ENCODE data around the gene ITSN1. TPM values are rescaled to one million over a fixed set of nuclear protein-coding genes. Genes with fewer than 3 reads are reported as not detected.

ITSN1 gene
- total and polyA plus RNA-seq, 2 of the 13 experiments (the other 11 are each of a cell fraction or from before 2014, with no cell fraction given), result 26.1 to 33.8 TPM

DNA sequence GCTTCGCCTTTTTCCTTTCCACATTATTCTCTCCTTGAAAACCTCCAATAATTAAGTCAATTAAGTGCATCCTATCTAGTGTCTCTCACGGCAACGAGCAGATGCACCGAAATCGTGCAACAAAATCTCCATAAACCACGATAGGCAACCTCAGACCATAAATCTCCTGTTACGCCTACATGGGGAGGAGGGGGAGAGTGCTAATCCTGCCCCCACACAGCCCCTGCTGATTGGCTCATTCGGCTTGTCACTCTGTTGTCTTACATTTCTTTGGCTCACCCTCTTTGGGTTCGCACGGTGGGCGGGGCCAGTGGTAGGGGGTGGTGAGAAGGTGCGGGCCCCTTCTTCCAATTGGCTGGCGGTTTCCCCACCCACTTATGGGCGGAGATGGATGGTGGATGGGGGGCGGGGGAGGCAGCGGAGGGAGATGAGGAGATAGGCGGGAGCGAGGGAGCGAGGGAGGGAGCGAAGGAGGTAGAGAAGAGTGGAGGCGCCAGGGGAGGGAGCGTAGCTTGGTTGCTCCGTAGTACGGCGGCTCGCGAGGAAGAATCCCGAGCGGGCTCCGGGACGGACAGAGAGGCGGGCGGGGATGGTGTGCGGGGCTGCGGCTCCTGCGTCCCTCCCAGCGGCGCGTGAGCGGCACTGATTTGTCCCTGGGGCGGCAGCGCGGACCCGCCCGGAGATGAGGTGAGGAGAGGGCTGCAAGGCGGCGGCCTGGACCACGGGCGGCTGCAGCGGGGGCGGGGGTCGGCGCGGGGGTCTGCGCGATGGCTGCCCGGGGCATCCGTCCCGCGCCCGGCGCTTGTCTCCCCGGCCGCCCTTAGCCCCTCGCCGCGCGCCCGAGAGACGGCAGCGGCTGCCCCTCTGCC, at the start of gene ITSN1 (continued):
- TF ChIP-seq KDM5A (IDR thresholded peaks at IDR 0.05; ENCODE audit: borderline replicate concordance, low read length), result peak; percentile 90; the same call in 1 of the 2 replicates
- no peak for TF ChIP-seq MATR3 (CRISPR knock-in tag; IDR thresholded peaks at IDR 0.05)
- TF ChIP-seq HDAC6 (IDR thresholded peaks at IDR 0.05; ENCODE audit: low read depth, low read length), result no peak
- TF ChIP-seq ZSCAN25 (CRISPR knock-in tag; IDR thresholded peaks at IDR 0.05), result peak; percentile 54; the same call in 1 of the 2 replicates
- TF ChIP-seq ASH2L (IDR thresholded peaks at IDR 0.05; ENCODE audit: insufficient read length, low read depth, low read length), result peak; percentile 90
- peak; percentile 73; the same call in 1 of the 2 replicates for TF ChIP-seq EHMT2 (IDR thresholded peaks at IDR 0.05; ENCODE audit: borderline replicate concordance, low read depth, low read length)
- no peak for TF ChIP-seq NR2F2 (IDR thresholded peaks at IDR 0.05; ENCODE audit: borderline replicate concordance, low read depth)
- TF ChIP-seq, protein P1, sequence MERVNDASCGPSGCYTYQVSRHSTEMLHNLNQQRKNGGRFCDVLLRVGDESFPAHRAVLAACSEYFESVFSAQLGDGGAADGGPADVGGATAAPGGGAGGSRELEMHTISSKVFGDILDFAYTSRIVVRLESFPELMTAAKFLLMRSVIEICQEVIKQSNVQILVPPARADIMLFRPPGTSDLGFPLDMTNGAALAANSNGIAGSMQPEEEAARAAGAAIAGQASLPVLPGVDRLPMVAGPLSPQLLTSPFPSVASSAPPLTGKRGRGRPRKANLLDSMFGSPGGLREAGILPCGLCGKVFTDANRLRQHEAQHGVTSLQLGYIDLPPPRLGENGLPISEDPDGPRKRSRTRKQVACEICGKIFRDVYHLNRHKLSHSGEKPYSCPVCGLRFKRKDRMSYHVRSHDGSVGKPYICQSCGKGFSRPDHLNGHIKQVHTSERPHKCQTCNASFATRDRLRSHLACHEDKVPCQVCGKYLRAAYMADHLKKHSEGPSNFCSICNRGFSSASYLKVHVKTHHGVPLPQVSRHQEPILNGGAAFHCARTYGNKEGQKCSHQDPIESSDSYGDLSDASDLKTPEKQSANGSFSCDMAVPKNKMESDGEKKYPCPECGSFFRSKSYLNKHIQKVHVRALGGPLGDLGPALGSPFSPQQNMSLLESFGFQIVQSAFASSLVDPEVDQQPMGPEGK (CRISPR knock-in tag; IDR thresholded peaks at IDR 0.05), result peak; percentile 95
- TF ChIP-seq, protein P2, sequence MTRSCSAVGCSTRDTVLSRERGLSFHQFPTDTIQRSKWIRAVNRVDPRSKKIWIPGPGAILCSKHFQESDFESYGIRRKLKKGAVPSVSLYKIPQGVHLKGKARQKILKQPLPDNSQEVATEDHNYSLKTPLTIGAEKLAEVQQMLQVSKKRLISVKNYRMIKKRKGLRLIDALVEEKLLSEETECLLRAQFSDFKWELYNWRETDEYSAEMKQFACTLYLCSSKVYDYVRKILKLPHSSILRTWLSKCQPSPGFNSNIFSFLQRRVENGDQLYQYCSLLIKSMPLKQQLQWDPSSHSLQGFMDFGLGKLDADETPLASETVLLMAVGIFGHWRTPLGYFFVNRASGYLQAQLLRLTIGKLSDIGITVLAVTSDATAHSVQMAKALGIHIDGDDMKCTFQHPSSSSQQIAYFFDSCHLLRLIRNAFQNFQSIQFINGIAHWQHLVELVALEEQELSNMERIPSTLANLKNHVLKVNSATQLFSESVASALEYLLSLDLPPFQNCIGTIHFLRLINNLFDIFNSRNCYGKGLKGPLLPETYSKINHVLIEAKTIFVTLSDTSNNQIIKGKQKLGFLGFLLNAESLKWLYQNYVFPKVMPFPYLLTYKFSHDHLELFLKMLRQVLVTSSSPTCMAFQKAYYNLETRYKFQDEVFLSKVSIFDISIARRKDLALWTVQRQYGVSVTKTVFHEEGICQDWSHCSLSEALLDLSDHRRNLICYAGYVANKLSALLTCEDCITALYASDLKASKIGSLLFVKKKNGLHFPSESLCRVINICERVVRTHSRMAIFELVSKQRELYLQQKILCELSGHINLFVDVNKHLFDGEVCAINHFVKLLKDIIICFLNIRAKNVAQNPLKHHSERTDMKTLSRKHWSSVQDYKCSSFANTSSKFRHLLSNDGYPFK (CRISPR knock-in tag; IDR thresholded peaks at IDR 0.05; ENCODE audit: borderline replicate concordance), result no peak
- TF ChIP-seq, protein P3, sequence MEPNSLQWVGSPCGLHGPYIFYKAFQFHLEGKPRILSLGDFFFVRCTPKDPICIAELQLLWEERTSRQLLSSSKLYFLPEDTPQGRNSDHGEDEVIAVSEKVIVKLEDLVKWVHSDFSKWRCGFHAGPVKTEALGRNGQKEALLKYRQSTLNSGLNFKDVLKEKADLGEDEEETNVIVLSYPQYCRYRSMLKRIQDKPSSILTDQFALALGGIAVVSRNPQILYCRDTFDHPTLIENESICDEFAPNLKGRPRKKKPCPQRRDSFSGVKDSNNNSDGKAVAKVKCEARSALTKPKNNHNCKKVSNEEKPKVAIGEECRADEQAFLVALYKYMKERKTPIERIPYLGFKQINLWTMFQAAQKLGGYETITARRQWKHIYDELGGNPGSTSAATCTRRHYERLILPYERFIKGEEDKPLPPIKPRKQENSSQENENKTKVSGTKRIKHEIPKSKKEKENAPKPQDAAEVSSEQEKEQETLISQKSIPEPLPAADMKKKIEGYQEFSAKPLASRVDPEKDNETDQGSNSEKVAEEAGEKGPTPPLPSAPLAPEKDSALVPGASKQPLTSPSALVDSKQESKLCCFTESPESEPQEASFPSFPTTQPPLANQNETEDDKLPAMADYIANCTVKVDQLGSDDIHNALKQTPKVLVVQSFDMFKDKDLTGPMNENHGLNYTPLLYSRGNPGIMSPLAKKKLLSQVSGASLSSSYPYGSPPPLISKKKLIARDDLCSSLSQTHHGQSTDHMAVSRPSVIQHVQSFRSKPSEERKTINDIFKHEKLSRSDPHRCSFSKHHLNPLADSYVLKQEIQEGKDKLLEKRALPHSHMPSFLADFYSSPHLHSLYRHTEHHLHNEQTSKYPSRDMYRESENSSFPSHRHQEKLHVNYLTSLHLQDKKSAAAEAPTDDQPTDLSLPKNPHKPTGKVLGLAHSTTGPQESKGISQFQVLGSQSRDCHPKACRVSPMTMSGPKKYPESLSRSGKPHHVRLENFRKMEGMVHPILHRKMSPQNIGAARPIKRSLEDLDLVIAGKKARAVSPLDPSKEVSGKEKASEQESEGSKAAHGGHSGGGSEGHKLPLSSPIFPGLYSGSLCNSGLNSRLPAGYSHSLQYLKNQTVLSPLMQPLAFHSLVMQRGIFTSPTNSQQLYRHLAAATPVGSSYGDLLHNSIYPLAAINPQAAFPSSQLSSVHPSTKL (CRISPR knock-in tag; IDR thresholded peaks at IDR 0.05), result peak; percentile 36; the same call in 1 of the 2 replicates
- TF ChIP-seq, protein P4, sequence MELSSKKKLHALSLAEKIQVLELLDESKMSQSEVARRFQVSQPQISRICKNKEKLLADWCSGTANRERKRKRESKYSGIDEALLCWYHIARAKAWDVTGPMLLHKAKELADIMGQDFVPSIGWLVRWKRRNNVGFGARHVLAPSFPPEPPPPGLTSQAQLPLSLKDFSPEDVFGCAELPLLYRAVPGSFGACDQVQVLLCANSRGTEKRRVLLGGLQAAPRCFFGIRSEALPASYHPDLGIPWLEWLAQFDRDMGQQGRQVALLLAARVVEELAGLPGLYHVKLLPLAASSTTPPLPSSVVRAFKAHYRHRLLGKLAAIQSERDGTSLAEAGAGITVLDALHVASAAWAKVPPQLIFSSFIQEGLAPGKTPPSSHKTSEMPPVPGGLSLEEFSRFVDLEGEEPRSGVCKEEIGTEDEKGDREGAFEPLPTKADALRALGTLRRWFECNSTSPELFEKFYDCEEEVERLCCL (CRISPR knock-in tag; IDR thresholded peaks at IDR 0.05; ENCODE audit: borderline replicate concordance), result no peak
- TF ChIP-seq REPIN1 (CRISPR knock-in tag; IDR thresholded peaks at IDR 0.05; ENCODE audit: borderline replicate concordance, low read depth), result peak; percentile 20; the same call in 1 of the 2 replicates
- no peak for TF ChIP-seq HHEX (CRISPR knock-in tag; IDR thresholded peaks at IDR 0.05)
- no peak for TF ChIP-seq ZNF460 (CRISPR knock-in tag; IDR thresholded peaks at IDR 0.05; ENCODE audit: borderline replicate concordance)
- TF ChIP-seq, protein P5, sequence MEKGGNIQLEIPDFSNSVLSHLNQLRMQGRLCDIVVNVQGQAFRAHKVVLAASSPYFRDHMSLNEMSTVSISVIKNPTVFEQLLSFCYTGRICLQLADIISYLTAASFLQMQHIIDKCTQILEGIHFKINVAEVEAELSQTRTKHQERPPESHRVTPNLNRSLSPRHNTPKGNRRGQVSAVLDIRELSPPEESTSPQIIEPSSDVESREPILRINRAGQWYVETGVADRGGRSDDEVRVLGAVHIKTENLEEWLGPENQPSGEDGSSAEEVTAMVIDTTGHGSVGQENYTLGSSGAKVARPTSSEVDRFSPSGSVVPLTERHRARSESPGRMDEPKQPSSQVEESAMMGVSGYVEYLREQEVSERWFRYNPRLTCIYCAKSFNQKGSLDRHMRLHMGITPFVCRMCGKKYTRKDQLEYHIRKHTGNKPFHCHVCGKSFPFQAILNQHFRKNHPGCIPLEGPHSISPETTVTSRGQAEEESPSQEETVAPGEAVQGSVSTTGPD (CRISPR knock-in tag; IDR thresholded peaks at IDR 0.05), result no peak
- no peak for TF ChIP-seq ZNF451 (CRISPR knock-in tag; IDR thresholded peaks at IDR 0.05)
